AG04450 (cell line): ENCODE data around the gene DCAKD. TPM values are rescaled to one million over a fixed set of nuclear protein-coding genes. Genes with fewer than 3 reads are reported as not detected.

ENCODE experiments used
- CTCF ChIA-PET: fragments of 300-600, 350-600 bp; formaldehyde crosslinking; extraction: SDS; loops from one replicate; lab custom pipeline; 2022; ENCODE audit warnings: antibody characterized with exemption, inconsistent platforms; lab: Charles Lee
- POLR2A ChIA-PET: fragments of 350-600 bp; formaldehyde crosslinking; extraction: SDS; loops from one replicate; lab custom pipeline; 2021; ENCODE audit warnings: antibody characterized with exemption, inconsistent platforms; lab: Yijun Ruan, JAX
- DNase-seq: peaks from one replicate; pipeline ENCODE4 v3.0.0-alpha.2; 2011; ENCODE audit warnings: low read depth, low spot score
- H3K27ac ChIP-seq: one replicate; pipeline ENCODE4 v1.5.1; 2012; ENCODE audit warnings: low read depth, low read length, control low read depth
- H3K27me3 ChIP-seq: one replicate; pipeline ENCODE4 v1.6.0; 2012; ENCODE audit warnings: low read length; ENCODE audit not compliant: control insufficient read depth, insufficient read depth
- H3K4me3 ChIP-seq: 2 replicates; pipeline ENCODE4 v1.5.1; 2011; ENCODE audit warnings: mild to moderate bottlenecking, low read depth, low read length, control low read depth
- H3K9me3 ChIP-seq: 2 replicates; pipeline ENCODE4 v1.5.1; 2012; ENCODE audit warnings: low read length; ENCODE audit not compliant: control insufficient read depth, insufficient read depth
- polyA plus RNA-seq: library from polyadenylated mRNA; depleted of rRNA; stranded (reverse); fragments of >200 nt; gene quantifications from 2 replicates; pipeline ENCODE4 v1.2.3, GENCODE V29; 2011
- TF ChIP-seq, protein P1 (sequence below): IDR thresholded peaks from 2 replicates; pipeline ENCODE4 v1.5.1; 2011; ENCODE audit warnings: low read depth, low read length, control low read depth, inconsistent platforms

The DCAKD gene
- polyA plus RNA-seq, 1 experiment: 21.8 TPM

DNA sequence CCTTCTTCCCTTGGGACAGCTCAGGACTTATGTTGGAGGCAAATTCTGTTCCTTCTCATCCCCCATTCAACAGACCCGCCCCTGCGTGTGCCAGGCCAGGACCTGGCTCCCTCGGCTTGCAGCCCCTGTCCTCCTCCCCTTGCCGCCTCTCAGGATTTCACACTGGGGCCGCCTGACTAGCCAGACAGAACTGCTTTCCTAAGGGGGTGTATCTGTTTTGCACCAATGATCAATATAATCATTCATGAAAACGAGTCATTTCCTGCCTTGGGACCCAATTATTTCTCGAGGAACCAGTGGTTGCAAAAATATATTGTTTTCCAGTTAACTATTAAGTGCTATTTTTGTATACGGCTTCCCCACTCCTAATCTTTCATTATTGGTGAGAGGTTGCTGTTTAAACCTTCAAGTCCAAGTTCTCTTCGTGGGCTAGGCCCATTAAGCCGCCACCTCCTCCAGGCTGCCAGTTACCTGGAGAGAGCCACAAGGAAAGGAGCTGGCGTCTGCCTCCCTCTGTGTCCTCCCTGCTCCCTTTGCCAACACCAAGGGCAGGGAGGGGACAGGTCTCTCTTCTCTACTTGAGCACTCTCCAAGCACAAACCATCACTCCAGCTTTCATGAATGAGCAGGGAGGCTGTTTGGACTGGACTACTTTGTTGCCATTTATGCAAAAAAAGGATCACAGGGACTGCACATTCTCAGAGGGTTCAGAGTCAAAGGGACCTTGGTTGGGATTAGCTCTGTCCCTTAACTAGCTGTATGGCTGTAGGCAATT is 8.9 kb downstream of the DCAKD start:
- CTCF ChIA-PET: interaction anchor here (0.7 to 0.8 kb wide), 2 partner anchors 93 to 122 kb away, joined by 3 read pairs; partner anchors contain the start of gene ACBD4
- H3K9me3 ChIP-seq: no peaks in the 10 kb centered on the region
- H3K27me3 ChIP-seq: no peaks in the 10 kb centered on the region
- no peak overlapping the region for H3K27ac ChIP-seq
- no peak for DNase-seq
- POLR2A ChIA-PET: no interaction called here
- H3K4me3 ChIP-seq: no peak overlapping the region
- TF ChIP-seq, protein P1, sequence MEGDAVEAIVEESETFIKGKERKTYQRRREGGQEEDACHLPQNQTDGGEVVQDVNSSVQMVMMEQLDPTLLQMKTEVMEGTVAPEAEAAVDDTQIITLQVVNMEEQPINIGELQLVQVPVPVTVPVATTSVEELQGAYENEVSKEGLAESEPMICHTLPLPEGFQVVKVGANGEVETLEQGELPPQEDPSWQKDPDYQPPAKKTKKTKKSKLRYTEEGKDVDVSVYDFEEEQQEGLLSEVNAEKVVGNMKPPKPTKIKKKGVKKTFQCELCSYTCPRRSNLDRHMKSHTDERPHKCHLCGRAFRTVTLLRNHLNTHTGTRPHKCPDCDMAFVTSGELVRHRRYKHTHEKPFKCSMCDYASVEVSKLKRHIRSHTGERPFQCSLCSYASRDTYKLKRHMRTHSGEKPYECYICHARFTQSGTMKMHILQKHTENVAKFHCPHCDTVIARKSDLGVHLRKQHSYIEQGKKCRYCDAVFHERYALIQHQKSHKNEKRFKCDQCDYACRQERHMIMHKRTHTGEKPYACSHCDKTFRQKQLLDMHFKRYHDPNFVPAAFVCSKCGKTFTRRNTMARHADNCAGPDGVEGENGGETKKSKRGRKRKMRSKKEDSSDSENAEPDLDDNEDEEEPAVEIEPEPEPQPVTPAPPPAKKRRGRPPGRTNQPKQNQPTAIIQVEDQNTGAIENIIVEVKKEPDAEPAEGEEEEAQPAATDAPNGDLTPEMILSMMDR: no peak

DNA sequence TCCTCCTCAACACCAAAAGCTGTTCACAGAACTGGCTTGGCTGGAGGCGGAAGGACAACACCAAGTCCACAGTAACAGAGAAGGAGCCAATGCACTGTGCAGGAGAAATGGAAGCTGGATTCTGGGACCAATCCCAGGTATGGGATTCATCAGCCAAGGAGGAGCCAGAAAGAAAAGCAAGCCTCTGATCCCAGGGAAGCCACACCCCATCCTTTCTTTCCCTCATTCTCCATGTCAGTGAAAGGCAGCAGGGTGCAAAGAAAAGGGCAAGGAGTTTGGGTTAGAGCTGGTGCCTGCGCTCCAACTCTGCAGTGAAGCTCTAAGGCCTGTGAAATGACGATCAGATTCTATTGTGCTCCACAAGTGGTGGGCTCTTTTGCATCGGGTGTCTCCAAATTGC is 11.0 kb downstream of the DCAKD start:
- TF ChIP-seq, protein P1: no peak
- no peak for DNase-seq
- CTCF ChIA-PET: interaction anchor here (1.1 to 3.2 kb wide), 3 partner anchors 9 to 95 kb away, joined by 3 to 13 read pairs (median 9); partner anchors contain the start of gene ACBD4
- Histone ChIP-seq H3K4me3 (no peak overlapping the region), H3K9me3 (no peaks in the 10 kb centered on the region), H3K27me3 (no peaks in the 10 kb centered on the region), H3K27ac (no peak overlapping the region)
- POLR2A ChIA-PET: interaction anchor here (0.7 kb wide), 2 partner anchors 36 to 96 kb away, joined by 5 to 6 read pairs; no protein-coding TSS in a partner anchor

DNA sequence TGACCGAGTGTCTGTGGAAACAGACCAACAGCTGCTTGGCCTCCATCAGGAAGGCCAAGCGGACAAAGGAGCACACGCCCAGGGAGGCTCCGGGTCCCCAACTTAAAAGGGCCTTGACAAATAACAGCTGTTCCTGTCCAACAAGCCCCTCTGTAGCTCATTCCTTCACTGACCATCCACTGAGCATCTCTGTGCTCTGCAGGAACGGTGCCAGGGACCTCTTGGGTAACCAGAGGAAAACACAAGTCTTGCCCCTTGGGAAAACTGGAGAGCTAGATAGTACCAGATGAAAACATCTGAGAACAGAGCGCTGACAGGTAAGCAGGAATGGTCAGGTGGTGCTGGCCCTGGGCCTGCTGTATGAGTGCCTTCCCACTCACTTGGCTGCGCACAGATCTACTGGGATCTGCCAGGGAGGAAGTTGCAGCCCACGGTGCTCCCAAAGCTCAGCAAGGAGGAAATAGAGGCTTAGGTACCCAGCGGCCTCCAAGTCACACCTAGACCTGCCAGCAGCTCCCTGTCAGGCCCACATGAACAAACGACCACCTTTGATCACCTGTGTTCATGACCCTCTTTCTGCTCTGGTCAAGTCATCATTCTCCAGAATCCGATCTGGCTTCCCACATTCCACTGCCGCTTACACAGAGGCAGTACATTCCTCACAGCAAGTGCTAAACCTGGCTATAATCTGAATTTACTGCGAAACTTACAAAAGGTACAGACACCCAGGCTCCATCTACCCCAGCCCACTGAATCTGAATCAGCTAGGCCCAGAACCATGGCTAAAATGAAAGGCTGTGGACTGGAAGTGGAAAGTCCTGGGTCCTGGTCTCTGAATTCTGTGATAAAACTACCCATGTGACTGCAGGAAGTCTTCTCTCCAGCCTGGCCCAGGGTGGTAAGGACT is 12.5 kb downstream of the DCAKD start:
- Histone ChIP-seq H3K9me3 (no peaks in the 10 kb centered on the region), H3K27me3 (no peaks in the 10 kb centered on the region), H3K27ac (no peak overlapping the region), H3K4me3 (no peak overlapping the region)
- CTCF ChIA-PET: interaction anchor here (0.6 to 3.2 kb wide), 4 partner anchors 10 to 96 kb away, joined by 3 to 13 read pairs (median 6); partner anchors contain the start of gene ACBD4
- TF ChIP-seq, protein P1: no peak
- DNase-seq: no peak
- POLR2A ChIA-PET: interaction anchor here (0.6 kb wide), 1 partner anchor 45 kb away, joined by 3 read pairs; no protein-coding TSS in a partner anchor

DNA sequence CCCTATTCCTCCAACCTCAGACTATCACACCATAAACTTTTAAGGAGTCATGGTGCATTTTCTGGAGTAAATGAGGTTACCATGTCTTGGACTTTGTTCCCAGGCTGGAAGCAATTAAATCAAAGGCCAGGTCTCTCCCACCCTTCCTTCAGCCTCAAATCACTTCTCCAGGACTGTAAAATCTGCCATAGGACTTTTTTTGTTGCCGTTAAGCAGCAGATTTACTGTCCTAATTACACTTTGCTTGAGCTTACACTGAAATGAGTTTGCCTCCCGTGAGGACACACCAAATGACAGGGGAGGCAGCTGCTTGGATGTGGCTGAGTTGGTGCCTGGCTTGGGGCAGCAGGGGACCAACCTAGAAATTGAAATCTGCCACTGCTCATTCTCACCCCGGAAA is 14.7 kb downstream of the DCAKD start:
- Histone ChIP-seq H3K27ac (no peak overlapping the region), H3K4me3 (no peak overlapping the region), H3K9me3 (no peaks in the 10 kb centered on the region), H3K27me3 (no peaks in the 10 kb centered on the region)
- ChIA-PET POLR2A (no interaction called here), CTCF (interaction anchor here (1.2 to 5.2 kb wide), 3 partner anchors 15 to 116 kb away, joined by 4 to 33 read pairs (median 5); partner anchors contain the start of gene ACBD4)
- TF ChIP-seq, protein P1: no peak
- DNase-seq: no peak
